Peyer's patch (tissue), 4 donors: Measurements from ENCODE around the gene RIGI.

Experiments
- POLR2A ChIP-seq, 2 donors: fragments of 450-650 bp; IDR thresholded peaks; one replicate each; pipeline ENCODE4 v1.5.1; 2017; ENCODE audit warnings: antibody characterized with exemption in 2 of 2, mild to moderate bottlenecking in 2 of 2, moderate library complexity in 2 of 2
- TF ChIP-seq, protein P1 (sequence below), 6 experiments: fragments of 450-650 bp in 4 of 6; fragments of 200-600 bp in 2 of 6; sonication (generic) in 1 of 6; IDR thresholded peaks; one replicate each; pipeline ENCODE4 v1.5.1; 2017 to 2019; ENCODE audit warnings: antibody characterized with exemption in 6 of 6, mild to moderate bottlenecking in 3 of 6, moderate library complexity in 1 of 6

DNA sequence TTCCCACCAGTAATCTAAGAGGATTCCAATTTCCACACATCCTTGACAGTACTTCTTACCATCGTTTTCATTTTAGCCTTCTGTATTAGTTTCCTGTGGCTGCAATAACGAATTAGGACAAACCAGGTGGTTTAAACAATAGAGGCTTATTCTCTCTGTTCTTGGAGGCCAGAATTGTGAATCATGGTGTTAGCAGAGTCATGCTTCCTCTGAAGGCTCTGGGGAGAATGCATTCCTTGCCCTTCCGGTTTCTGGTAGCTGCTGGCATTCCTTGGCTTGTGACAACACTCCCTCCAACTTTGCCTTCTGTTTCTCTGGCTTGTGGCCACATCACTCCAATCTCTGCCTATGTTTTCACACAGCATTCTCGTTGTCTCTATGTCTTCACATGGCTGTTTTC is 23.5 kb downstream of the RIGI start:
- TF ChIP-seq, protein P1, sequence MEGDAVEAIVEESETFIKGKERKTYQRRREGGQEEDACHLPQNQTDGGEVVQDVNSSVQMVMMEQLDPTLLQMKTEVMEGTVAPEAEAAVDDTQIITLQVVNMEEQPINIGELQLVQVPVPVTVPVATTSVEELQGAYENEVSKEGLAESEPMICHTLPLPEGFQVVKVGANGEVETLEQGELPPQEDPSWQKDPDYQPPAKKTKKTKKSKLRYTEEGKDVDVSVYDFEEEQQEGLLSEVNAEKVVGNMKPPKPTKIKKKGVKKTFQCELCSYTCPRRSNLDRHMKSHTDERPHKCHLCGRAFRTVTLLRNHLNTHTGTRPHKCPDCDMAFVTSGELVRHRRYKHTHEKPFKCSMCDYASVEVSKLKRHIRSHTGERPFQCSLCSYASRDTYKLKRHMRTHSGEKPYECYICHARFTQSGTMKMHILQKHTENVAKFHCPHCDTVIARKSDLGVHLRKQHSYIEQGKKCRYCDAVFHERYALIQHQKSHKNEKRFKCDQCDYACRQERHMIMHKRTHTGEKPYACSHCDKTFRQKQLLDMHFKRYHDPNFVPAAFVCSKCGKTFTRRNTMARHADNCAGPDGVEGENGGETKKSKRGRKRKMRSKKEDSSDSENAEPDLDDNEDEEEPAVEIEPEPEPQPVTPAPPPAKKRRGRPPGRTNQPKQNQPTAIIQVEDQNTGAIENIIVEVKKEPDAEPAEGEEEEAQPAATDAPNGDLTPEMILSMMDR (IDR thresholded peaks at IDR 0.05): no peak
- no peak for TF ChIP-seq POLR2A (IDR thresholded peaks at IDR 0.05)
